ENCODE measurements around the gene L3MBTL1. TPM values are rescaled to one million over a fixed set of nuclear protein-coding genes. Genes with fewer than 3 reads are reported as not detected.

L3MBTL1 gene
- total RNA-seq: 8.7 and 8.9 TPM in 2 replicates

DNA sequence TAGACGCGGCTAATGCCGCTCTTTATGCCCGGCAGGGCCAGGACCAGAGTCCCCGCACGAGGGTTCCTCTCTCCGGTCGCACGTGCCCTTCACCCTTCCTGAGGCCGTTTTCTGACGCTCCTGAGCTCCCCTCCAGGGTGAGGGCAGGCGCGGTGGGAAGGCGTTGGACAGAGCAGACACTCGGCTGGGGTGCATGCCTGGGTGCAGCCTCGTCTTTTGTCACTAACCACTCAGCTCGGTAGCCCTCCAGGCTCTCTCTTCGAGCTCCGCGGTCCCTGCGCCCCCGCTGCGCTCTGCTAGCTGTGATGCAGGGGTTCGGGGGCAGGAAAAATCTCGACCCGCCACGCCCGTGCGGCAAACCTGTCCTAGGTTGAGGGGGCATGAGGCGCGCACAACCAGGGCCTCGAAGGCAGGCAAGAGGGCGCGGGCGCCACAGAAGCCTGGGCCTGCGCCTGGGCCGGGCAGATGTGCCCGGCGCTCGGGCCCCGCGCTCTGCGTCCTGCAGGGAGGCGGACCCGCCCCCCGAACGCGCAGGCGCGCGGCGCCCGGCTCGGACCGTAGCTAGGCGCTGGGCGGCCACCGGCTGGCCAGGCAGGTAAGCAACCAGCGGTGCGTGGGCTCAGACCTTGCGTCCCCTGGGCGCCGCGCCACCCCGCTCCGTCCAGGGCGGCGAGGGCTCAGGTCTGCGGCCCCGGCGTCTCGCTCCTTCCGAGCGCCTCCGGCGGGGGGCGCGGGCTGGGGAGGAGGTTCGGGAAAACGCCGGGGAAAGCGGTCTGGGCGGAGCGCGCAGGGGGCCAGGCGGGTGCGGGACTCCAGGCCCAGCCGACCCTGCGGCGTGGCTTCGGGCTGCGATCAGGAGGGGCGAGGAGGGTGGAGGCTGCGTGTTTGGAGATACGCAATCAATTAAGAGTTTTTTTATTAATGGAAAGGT lies at the start of gene L3MBTL1:
TSS of gene L3MBTL1 (plus strand) at position 548 of the 931 bp plus-strand sequence. CDS start 5,807 bp downstream, outside the sequence.
- H3K4me3 Mint-ChIP-seq: peak within 1 kb of the TSS; percentile 51
- H3K27me3 Mint-ChIP-seq (ENCODE audit: insufficient read depth): peaks cover 39% of the 10 kb centered on the region
- no peaks in the 10 kb centered on the region for H3K9me3 Mint-ChIP-seq
- no peaks in the 10 kb centered on the region for H3K4me1 Mint-ChIP-seq (ENCODE audit: low read depth)
- DNase-seq (ENCODE audit: low spot score): no peak
- H3K36me3 Mint-ChIP-seq (ENCODE audit: low read depth): no peaks in the 10 kb centered on the region
- no peak within 1 kb of the TSS for H3K27ac Mint-ChIP-seq
- intact Hi-C loops (cut with micrococcal nuclease): no loop called here

DNA sequence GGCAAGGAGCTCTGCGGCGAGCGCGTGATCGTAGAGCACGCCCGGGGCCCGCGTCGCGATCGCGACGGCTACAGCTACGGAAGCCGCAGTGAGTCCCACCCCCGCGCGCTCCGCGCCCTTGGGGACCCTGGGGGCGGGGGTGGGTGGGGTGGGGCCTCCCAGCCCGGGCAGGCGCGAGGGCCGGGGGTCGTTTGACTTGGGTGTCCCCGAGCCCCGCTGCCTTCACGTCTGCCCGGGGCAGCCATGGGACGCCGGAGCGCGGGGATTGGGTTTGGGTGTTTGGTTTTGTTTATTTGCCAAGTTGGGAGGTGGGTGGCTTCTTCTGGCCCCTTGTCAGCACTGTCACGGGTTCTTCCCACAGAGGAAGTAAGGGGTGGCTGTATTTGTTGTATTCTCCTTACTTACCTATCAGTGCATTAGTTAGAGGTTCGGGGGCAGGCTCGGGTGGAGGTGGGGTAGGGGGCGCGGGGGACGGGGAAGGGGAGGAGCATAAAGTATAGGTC lies 49.0 kb upstream of the L3MBTL1 start:
- Mint-ChIP-seq H3K4me1 (ENCODE audit: low read depth) (peaks cover 45% of the 10 kb centered on the region), H3K27me3 (ENCODE audit: insufficient read depth) (peaks cover 13% of the 10 kb centered on the region), H3K36me3 (ENCODE audit: low read depth) (peaks cover 37% of the 10 kb centered on the region), H3K27ac (peak overlapping the region; percentile 83), H3K4me3 (peak overlapping the region; percentile 88), H3K9me3 (no peaks in the 10 kb centered on the region)
- intact Hi-C loops (cut with micrococcal nuclease): loop anchor here (5.0 kb wide), 2 partner anchors 499 to 1064 kb away; partner anchors contain the start of gene SERINC3
- no peak for DNase-seq (ENCODE audit: low spot score)

DNA sequence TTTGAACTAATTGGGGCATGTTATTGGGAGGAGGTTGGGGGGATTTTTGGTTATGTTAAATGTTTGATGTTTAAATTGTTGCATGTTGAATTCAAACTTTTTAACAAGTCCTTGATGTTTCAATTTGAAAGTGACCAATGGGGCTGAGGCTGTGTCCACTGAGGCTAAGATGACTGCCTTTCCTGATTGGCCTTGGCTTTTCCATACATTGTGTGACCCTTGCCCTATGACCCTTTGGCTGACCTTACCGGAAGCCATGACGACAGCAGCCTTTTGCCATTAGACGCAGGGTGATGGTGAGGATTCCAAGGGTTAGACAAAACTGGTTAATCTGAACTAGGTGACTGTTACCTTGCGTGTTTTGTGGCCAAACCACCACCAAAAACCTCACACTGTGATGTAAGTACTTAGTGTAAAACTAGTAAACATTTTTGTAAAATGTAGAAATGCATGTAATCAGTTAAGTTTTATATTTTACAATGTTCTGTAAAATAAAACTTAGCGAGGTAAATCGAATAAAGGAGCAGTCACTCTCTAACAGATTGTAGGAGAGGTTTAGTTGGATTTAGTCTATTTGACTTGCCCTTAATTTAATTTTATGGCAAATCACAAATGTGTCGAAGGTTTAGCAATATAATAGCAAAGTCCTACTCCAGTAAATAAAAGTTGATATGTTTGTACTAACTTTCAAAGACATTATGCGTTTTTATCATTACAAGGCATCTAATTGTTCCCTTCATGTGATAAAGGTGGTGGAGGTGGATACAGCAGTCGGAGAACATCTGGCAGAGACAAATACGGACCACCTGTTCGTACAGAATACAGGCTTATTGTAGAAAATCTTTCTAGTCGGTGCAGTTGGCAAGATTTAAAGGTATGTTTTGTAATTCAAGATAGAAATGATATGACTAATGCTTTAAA lies 48.2 kb upstream of the L3MBTL1 start:
- Mint-ChIP-seq H3K27ac (peak overlapping the region; percentile 77), H3K36me3 (ENCODE audit: low read depth) (peaks cover 45% of the 10 kb centered on the region), H3K4me3 (peak overlapping the region; percentile 88), H3K27me3 (ENCODE audit: insufficient read depth) (peaks cover 7% of the 10 kb centered on the region), H3K9me3 (no peaks in the 10 kb centered on the region), H3K4me1 (ENCODE audit: low read depth) (peaks cover 52% of the 10 kb centered on the region)
- DNase-seq (ENCODE audit: low spot score): peak; percentile 7
- intact Hi-C loops (cut with micrococcal nuclease): loop anchor here (5.0 kb wide), 2 partner anchors 498 to 1063 kb away; partner anchors contain the start of gene SERINC3

DNA sequence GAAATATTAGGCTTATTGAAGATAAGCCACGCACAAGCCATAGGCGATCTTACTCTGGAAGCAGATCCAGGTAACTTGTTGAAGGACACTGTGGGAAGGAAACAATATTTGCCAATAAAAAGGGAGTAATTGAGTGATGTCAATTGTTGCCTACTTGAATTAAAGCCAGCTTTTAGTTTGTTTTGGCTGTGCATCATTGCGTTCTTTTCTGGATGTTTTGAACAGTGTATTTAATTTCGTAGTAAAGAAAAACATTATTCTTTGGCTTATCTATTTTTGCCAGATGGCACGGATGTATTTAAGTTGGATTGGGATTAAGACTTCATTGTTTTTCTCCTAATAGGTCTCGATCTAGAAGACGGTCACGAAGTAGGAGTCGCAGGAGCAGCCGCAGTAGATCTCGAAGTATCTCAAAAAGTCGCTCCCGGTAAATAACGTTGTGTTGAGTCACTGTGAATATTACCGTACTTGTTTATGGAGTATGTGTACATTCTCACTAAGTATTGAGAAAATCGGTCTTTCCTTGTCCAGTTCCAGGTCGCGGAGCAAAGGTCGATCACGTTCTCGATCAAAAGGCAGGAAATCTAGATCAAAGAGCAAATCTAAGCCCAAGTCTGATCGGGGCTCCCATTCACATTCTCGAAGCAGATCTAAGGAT lies 47.2 kb upstream of the L3MBTL1 start:
- peaks cover 52% of the 10 kb centered on the region for H3K4me1 Mint-ChIP-seq (ENCODE audit: low read depth)
- H3K36me3 Mint-ChIP-seq (ENCODE audit: low read depth): peaks cover 53% of the 10 kb centered on the region
- intact Hi-C loops (cut with micrococcal nuclease): no loop called here
- no peak for DNase-seq (ENCODE audit: low spot score)
- peak overlapping the region; percentile 19 for H3K27ac Mint-ChIP-seq
- H3K9me3 Mint-ChIP-seq: no peaks in the 10 kb centered on the region
- no peaks in the 10 kb centered on the region for H3K27me3 Mint-ChIP-seq (ENCODE audit: insufficient read depth)
- H3K4me3 Mint-ChIP-seq: peak overlapping the region; percentile 88

DNA sequence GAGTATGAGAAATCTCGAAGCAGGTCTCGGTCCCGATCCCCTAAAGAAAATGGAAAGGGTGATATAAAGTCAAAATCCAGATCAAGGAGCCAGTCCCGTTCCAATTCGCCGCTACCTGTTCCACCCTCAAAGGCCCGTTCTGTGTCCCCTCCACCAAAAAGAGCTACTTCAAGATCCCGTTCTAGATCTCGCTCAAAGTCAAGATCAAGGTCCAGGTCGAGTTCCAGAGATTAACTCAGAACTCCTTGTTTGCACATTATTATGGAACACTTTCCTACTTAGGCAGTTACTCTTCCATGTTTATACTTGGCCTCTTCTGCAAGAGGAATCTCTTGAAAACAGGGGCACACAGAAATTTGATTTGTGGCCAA lies 46.7 kb upstream of the L3MBTL1 start:
- H3K27me3 Mint-ChIP-seq (ENCODE audit: insufficient read depth): no peaks in the 10 kb centered on the region
- peaks cover 52% of the 10 kb centered on the region for H3K4me1 Mint-ChIP-seq (ENCODE audit: low read depth)
- H3K36me3 Mint-ChIP-seq (ENCODE audit: low read depth): peaks cover 57% of the 10 kb centered on the region
- intact Hi-C loops (cut with micrococcal nuclease): no loop called here
- H3K4me3 Mint-ChIP-seq: peak overlapping the region; percentile 32
- no peaks in the 10 kb centered on the region for H3K9me3 Mint-ChIP-seq
- no peak for DNase-seq (ENCODE audit: low spot score)
- H3K27ac Mint-ChIP-seq: peak overlapping the region; percentile 19

DNA sequence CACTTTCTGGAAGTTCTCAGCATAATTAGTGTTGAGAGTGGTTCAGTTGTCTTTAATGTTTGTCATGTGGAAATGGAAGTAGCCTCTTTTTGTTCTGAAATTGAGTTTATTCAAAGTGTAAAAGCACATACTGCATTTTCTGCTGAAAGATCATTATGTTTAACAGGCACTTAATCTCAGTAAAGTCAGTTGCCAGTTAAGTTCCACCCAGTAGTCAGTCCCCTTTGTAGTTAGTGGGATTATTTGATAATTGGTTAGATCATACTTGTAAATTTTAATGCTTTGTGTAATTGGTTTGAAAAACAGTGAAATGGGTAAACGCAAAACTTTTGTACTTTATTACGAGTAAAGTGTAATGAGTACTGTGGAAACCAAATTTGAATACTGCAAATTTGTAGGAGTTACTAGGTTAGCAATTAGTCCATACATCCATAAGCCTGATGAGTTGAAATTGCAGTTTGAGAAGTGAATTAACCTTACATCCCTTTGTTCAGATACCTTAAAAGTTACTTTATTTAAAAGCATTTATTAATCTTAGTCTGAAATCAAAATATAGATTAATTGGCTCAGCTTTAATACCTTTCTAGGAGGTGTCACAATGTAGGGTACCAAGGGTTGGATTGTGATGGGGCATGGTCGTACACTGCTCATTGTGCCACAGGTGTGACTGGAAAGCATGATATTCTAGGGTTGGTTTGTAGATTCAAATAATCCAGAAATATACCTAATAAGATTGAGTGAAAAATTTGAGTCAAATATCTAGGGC lies 45.4 kb upstream of the L3MBTL1 start:
- Mint-ChIP-seq H3K36me3 (ENCODE audit: low read depth) (peaks cover 66% of the 10 kb centered on the region), H3K27me3 (ENCODE audit: insufficient read depth) (no peaks in the 10 kb centered on the region), H3K9me3 (no peaks in the 10 kb centered on the region), H3K4me3 (peak overlapping the region; percentile 19), H3K4me1 (ENCODE audit: low read depth) (peaks cover 44% of the 10 kb centered on the region), H3K27ac (no peak overlapping the region)
- intact Hi-C loops (cut with micrococcal nuclease): no loop called here
- DNase-seq (ENCODE audit: low spot score): no peak

DNA sequence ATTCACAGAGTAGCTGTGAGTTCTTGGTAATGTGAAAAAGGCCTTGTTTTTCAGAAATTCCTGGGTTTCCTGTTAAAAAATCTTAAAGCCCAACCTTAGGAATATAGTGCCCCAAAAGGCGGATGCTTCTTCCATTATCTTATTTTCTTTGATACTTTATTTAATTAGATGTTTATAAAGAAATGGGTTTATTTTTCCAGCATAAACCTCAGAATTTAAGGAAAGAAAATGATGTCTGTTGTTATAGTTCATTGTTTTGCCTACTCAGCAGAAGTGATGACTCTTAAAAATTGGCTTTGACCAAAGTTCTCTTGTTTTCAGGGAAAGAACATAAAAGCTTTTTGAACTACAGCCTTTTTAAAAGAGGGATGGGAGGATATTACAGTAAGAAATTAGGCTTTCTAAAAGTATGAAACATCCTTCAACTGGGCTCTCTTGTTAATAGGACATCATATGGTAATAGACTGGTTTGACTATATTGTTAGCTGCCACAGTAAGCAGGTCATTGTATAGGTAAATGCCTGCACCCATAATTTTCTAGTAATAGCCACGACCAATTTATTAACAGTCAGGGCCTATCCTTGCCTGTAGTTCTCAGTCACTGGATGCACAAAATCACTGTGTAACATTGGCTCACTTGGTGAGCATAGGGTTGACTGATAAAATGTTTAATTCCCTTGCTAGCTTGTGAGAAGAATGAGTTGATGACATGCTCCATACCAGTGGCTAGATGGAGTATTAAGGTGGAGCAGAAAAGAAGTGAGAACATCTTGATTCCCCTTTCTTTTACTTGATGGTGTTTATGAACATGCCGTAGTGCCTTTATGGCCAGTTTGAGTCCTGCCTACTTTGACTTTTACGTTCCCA lies 44.6 kb upstream of the L3MBTL1 start:
- H3K27ac Mint-ChIP-seq: no peak overlapping the region
- no peak for DNase-seq (ENCODE audit: low spot score)
- H3K9me3 Mint-ChIP-seq: no peaks in the 10 kb centered on the region
- peaks cover 68% of the 10 kb centered on the region for H3K36me3 Mint-ChIP-seq (ENCODE audit: low read depth)
- peaks cover 44% of the 10 kb centered on the region for H3K4me1 Mint-ChIP-seq (ENCODE audit: low read depth)
- intact Hi-C loops (cut with micrococcal nuclease): no loop called here
- H3K27me3 Mint-ChIP-seq (ENCODE audit: insufficient read depth): no peaks in the 10 kb centered on the region
- no peak overlapping the region for H3K4me3 Mint-ChIP-seq

DNA sequence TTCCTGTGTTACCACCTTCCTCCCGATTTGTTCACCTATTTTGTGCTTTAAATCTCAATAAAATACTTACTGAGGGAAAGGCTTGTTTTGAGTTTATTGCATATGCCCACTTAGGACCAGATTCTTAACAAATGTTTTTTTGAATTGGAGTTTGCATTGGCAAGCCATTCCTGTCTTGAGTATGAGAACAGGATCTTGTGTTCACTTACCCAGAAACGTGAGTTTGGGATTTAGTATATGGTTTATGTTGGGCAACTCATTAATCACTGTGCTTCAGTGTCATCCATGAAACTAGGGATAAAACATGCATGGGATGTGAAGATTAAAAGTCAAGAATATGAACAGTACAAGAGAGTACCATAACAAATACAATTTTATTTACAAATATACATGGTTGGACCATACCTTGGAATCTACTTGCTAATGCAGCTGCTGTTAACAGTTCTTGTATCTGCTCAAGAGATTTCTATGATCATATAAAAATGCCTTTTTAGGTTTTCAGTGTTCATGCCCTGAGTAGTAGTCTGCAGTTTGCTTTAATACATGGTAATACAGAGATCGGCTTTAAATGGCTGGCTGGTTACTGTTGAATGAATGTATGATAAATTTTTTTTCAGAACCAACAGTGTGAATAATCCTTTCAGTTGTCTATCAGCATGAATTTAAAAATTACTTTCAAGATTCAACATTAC lies 43.8 kb upstream of the L3MBTL1 start:
- intact Hi-C loops (cut with micrococcal nuclease): no loop called here
- Mint-ChIP-seq H3K27ac (no peak overlapping the region), H3K4me1 (ENCODE audit: low read depth) (peaks cover 44% of the 10 kb centered on the region), H3K36me3 (ENCODE audit: low read depth) (peaks cover 67% of the 10 kb centered on the region), H3K27me3 (ENCODE audit: insufficient read depth) (no peaks in the 10 kb centered on the region), H3K4me3 (no peak overlapping the region), H3K9me3 (no peaks in the 10 kb centered on the region)
- no peak for DNase-seq (ENCODE audit: low spot score)

DNA sequence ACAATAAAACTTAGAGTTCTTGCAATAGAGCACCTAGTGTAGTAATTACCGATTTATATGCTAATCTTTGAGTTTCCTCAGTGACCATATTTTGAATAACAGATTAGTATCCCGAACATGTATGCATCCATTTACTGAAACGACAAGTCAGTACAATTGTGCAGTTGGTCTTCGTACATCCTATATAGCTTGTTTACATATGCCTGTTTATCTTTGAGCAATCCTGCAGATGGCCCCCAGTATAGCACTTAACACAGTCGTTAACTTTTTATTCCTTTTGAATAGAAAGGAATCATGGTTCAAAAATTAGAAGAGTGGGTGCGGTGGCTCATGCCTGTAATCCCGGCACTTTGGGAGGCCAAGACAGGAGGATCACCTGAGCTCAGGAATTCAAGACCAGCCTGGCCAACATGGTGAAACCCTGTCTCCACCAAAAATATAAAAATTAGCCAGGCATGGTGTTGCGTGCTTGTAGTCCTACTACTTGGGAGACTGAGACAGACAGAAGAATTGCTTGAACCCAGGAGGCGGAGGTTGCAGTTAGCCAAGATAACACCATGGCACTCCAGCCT lies 43.2 kb upstream of the L3MBTL1 start:
- intact Hi-C loops (cut with micrococcal nuclease): no loop called here
- Mint-ChIP-seq H3K36me3 (ENCODE audit: low read depth) (peaks cover 65% of the 10 kb centered on the region), H3K4me1 (ENCODE audit: low read depth) (peaks cover 38% of the 10 kb centered on the region), H3K27me3 (ENCODE audit: insufficient read depth) (no peaks in the 10 kb centered on the region), H3K4me3 (no peak overlapping the region), H3K27ac (no peak overlapping the region), H3K9me3 (no peaks in the 10 kb centered on the region)
- no peak for DNase-seq (ENCODE audit: low spot score)

DNA sequence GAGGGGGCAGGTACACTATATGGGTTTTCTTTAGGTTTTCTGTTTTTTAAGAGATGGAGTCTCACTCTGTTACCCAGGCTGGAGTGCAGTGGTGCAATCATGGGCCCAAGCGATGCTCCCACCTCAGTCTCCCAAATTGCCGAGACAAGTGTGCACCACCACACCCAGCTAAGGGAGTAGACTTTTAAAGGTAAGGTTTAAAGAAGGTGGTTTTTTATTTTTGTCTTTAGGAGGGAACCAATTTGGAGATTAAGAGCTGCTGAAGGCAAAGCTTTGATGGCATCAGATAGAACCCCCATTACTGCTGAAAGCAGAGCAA lies 41.9 kb upstream of the L3MBTL1 start:
- Mint-ChIP-seq H3K4me3 (no peak overlapping the region), H3K9me3 (no peaks in the 10 kb centered on the region), H3K36me3 (ENCODE audit: low read depth) (peaks cover 57% of the 10 kb centered on the region), H3K27ac (no peak overlapping the region), H3K27me3 (ENCODE audit: insufficient read depth) (no peaks in the 10 kb centered on the region), H3K4me1 (ENCODE audit: low read depth) (peaks cover 26% of the 10 kb centered on the region)
- intact Hi-C loops (cut with micrococcal nuclease): no loop called here
- DNase-seq (ENCODE audit: low spot score): no peak

DNA sequence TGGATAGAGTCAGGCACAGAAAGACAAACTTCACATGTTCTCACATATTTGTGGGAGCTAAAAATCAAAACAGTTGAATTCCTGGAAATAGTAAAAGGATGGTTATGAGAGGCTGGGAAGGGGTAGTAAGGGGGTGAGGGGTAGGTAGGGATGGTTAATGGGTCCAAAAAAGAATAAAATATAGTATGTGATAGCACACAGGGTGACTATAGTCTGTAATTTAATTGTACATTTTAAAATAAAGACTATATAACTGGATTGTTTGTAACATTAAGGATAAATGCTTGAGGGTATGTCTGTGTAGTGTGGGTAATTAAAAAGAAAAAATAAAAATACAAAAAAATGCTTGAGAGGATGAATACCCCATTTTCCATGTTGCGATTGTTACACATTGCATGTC lies 39.9 kb upstream of the L3MBTL1 start:
- H3K27me3 Mint-ChIP-seq (ENCODE audit: insufficient read depth): no peaks in the 10 kb centered on the region
- H3K27ac Mint-ChIP-seq: no peak overlapping the region
- no peak for DNase-seq (ENCODE audit: low spot score)
- intact Hi-C loops (cut with micrococcal nuclease): no loop called here
- H3K9me3 Mint-ChIP-seq: no peaks in the 10 kb centered on the region
- no peak overlapping the region for H3K4me3 Mint-ChIP-seq
- peaks cover 14% of the 10 kb centered on the region for H3K4me1 Mint-ChIP-seq (ENCODE audit: low read depth)
- H3K36me3 Mint-ChIP-seq (ENCODE audit: low read depth): peaks cover 42% of the 10 kb centered on the region

All from activated T-helper 1 cell treated with anti-CD3 and anti-CD28 coated beads, Interleukin-12 subunit alpha, Interleukin-12 subunit beta, Interleukin-2, Interleukin-4 antibody, amounts not matched to agents 30 ng/mL and 10 ng/mL and 1 ng/mL, durations not matched to agents 14 hours and 24 hours and 36 hours (primary cell).